Urinary bladder (tissue), 4 donors: ENCODE results near the gene ASRGL1. TPM values are rescaled to one million over a fixed set of nuclear protein-coding genes. Genes with fewer than 3 reads are reported as not detected.

Experiments
- DNase-seq: peaks from one replicate; pipeline ENCODE4 v3.0.0-alpha.2; 2015; ENCODE audit errors: extremely low spot score
- H3K27ac ChIP-seq: one replicate; pipeline ENCODE4 v1.5.1; 2013; ENCODE audit warnings: low read depth, mild to moderate bottlenecking, moderate library complexity
- H3K36me3 ChIP-seq: one replicate; pipeline ENCODE4 v1.6.1; 2013; ENCODE audit warnings: mild to moderate bottlenecking, moderate library complexity; ENCODE audit not compliant: insufficient read depth
- H3K4me1 ChIP-seq: one replicate; pipeline ENCODE4 v1.6.1; 2013; ENCODE audit warnings: mild to moderate bottlenecking, moderate library complexity; ENCODE audit not compliant: insufficient read depth
- H3K4me3 ChIP-seq: one replicate; pipeline ENCODE4 v1.5.1; 2013; ENCODE audit warnings: low read depth, low read length
- WGBS: extraction: QIAGEN DNeasy Blood & Tissue Kit; methylation state at CpG from one replicate; pipeline ENCODE4 v1.1.7; 2013; 5-methylcytosine and 5-hydroxymethylcytosine counted together
- polyA plus RNA-seq: library from polyadenylated mRNA; stranded (reverse); fragments of 200-250 nt; gene quantifications from one replicate; pipeline ENCODE4 v1.2.3, GENCODE V29; 2013
- total RNA-seq: library from RNA; depleted of rRNA; stranded (reverse); fragments of >200 nt; gene quantifications from one replicate; pipeline ENCODE4 v1.2.3, GENCODE V29; 2014
- donor health status: healthy with polysubstance abuse.
- donor health status: healthy.

The ASRGL1 gene
- total and polyA plus RNA-seq, 2 donors, result 5.1 to 7.0 TPM

DNA sequence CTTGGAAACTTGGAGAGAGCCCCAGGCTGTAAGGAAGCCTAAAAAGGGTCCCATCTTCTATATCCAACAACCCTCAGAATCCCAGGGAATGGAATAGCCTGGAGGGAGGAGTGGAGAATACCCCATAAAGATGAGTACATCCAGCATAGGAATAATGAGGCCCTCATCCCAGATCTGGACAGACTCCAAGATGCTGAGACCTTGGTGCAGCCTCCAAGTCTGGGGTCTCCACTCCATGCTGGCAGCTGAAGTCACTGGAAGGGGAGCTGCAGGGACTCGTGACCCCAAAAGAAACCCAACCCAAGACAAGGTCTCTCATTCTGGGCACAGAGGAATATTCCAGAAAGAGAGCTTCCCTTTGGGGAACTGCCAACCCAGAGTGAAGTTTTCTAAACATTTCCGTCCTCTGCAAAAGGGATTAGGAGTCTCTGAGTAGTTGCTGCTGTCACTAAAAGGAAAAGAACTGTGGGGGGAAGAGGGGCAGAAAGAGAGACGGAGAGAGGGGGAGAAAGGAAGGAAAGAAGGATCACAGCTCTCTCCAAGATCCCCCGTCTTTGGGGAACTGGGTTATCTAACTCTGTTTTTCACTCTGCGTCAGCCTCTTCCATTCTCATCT is 82.2 kb downstream of the ASRGL1 start:
- H3K27ac ChIP-seq, result peak overlapping the region; percentile 33
- H3K4me1 ChIP-seq, result no peaks in the 10 kb centered on the region
- peak; percentile 84 for DNase-seq
- no peak overlapping the region for H3K4me3 ChIP-seq
- 20% methylated on average over 5 of the region's 5 CpGs for WGBS
- H3K36me3 ChIP-seq, result no peaks in the 10 kb centered on the region

- Histone ChIP-seq H3K4me3 (no peak overlapping the region), H3K36me3 (no peaks in the 10 kb centered on the region), H3K4me1 (no peaks in the 10 kb centered on the region), H3K27ac (peak overlapping the region; percentile 33)
- 27% methylated on average over 1 of the region's 1 CpG for WGBS
- DNase-seq, result no peak
Measured at GRCh38 chr11:62419943-62420342, 82.7 kb downstream of the ASRGL1 start.

- 96% methylated on average over 3 of the region's 3 CpGs for WGBS
- Histone ChIP-seq H3K4me1 (no peaks in the 10 kb centered on the region), H3K27ac (no peak overlapping the region), H3K36me3 (no peaks in the 10 kb centered on the region), H3K4me3 (no peak overlapping the region)
- no peak for DNase-seq
Measured at GRCh38 chr11:62420882-62421281, 83.6 kb downstream of the ASRGL1 start.

DNA sequence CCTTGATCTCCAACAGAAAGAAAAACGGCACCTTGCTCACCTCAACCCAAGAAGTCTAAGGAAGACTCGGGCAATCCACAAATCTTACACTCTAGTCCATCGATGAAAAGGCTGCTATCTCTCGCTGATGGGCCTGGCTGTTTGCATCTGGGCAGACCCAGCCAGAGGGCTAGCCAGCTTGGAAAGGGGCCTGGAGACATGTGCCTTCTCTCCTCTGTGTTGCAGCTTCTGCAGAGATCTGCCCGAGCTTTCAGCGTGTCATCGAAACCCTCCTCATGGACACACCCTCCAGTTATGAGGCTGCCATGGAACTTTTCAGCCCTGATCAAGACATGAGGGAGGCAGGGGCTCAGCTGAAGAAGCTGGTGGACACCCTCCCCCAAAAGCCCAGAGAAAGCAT is 84.7 kb downstream of the ASRGL1 start:
- Histone ChIP-seq H3K4me3 (no peak overlapping the region), H3K36me3 (no peaks in the 10 kb centered on the region), H3K27ac (no peak overlapping the region), H3K4me1 (no peaks in the 10 kb centered on the region)
- 33% methylated on average over 7 of the region's 7 CpGs for WGBS
- DNase-seq, result no peak

- no peak for DNase-seq
- 85% methylated on average over 4 of the region's 4 CpGs for WGBS
- H3K36me3 ChIP-seq, result no peaks in the 10 kb centered on the region
- H3K27ac ChIP-seq, result no peak overlapping the region
- no peak overlapping the region for H3K4me3 ChIP-seq
- H3K4me1 ChIP-seq, result no peaks in the 10 kb centered on the region
Measured at GRCh38 chr11:62423012-62423411, 85.8 kb downstream of the ASRGL1 start.

GRCh38 chr11:62427630-62428233 is 90.5 kb downstream of the ASRGL1 start:
- no peak for DNase-seq
- H3K4me1 ChIP-seq, result no peaks in the 10 kb centered on the region
- H3K36me3 ChIP-seq, result no peaks in the 10 kb centered on the region
- no peak overlapping the region for H3K4me3 ChIP-seq
- WGBS, result 44% methylated on average over 6 of the region's 6 CpGs
- no peak overlapping the region for H3K27ac ChIP-seq

DNA sequence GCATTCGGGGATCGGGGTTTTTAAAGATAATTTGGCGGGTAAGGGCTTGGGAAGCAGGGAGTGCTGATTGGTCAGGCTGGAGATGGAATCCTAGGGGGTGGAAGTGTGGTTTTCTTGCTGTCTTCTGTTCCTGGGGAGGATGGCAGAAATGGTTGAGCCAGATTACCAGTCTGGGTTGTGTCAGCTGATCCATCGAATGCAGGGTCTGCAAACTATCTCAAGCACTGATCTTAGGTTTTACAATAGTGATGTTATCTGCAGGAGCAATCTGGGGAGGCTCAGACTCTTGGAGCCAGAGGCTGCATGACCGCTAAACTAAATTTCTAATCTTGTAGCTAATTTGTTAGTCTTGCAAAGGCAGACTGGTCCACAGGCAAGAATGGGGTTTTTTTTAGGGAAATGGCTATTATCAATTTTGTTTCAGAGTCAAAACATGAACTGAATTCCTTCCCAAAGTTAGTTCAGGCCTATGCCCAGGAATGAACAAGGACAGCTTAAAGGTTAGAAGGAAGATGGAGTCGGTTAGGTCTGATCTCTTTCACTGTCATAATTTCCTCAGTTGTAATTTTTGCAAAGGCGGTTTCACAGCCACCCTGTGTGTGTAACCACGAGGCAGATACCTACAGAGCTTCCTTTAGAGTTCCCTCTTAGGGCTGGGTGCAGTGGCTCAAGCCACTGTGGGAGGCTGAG is 91.8 kb downstream of the ASRGL1 start:
- no peak for DNase-seq
- WGBS, result 50% methylated on average over 8 of the region's 8 CpGs
- H3K27ac ChIP-seq, result no peak overlapping the region
- no peaks in the 10 kb centered on the region for H3K4me1 ChIP-seq
- no peaks in the 10 kb centered on the region for H3K36me3 ChIP-seq
- no peak overlapping the region for H3K4me3 ChIP-seq

- no peaks in the 10 kb centered on the region for H3K4me1 ChIP-seq
- DNase-seq, result no peak
- no peaks in the 10 kb centered on the region for H3K36me3 ChIP-seq
- H3K27ac ChIP-seq, result no peak overlapping the region
- no peak overlapping the region for H3K4me3 ChIP-seq
- WGBS, result 49% methylated on average over 3 of the region's 3 CpGs
Measured at GRCh38 chr11:62430425-62430824, 93.2 kb downstream of the ASRGL1 start.

GRCh38 chr11:62431171-62431901 is 94.1 kb downstream of the ASRGL1 start:
- 29% methylated on average over 11 of the region's 11 CpGs for WGBS
- no peaks in the 10 kb centered on the region for H3K4me1 ChIP-seq
- no peaks in the 10 kb centered on the region for H3K36me3 ChIP-seq
- H3K4me3 ChIP-seq, result no peak overlapping the region
- no peak overlapping the region for H3K27ac ChIP-seq
- no peak for DNase-seq

DNA sequence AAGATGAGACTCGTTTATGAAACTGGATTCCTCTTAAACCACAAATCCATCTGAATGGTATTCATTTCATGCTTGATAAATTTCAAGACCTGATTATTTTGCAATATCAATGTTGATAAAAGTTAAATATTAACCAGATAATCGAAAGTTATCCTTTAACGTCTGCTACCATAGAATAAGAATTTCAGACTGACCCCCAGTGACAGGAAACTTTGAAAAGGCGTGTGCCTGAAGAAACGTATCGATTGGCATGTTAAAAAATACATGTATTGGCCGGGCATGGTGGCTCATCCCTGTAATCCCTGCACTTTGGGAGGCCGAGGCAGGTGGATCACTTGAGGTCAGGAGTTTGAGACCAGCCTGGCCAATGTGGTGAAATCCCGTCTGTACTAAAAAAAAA is 95.4 kb downstream of the ASRGL1 start:
- Histone ChIP-seq H3K4me1 (no peaks in the 10 kb centered on the region), H3K36me3 (no peaks in the 10 kb centered on the region), H3K4me3 (no peak overlapping the region)

GRCh38 chr11:62433141-62433903 is 96.1 kb downstream of the ASRGL1 start:
- H3K36me3 ChIP-seq, result no peaks in the 10 kb centered on the region
- no peak for DNase-seq
- H3K27ac ChIP-seq, result peak overlapping the region; percentile 49
- no peak overlapping the region for H3K4me3 ChIP-seq
- no peaks in the 10 kb centered on the region for H3K4me1 ChIP-seq
- WGBS, result 35% methylated on average over 16 of the region's 16 CpGs

More for the DNA sequence above, 95.4 kb downstream of the ASRGL1 start:
- no peak overlapping the region for H3K27ac ChIP-seq
- 70% methylated on average over 9 of the region's 9 CpGs for WGBS
- no peak for DNase-seq

- no peaks in the 10 kb centered on the region for H3K36me3 ChIP-seq
- H3K27ac ChIP-seq, result no peak overlapping the region
- no peak for DNase-seq
- WGBS, result 24% methylated on average over 6 of the region's 6 CpGs
- H3K4me3 ChIP-seq, result no peak overlapping the region
- no peaks in the 10 kb centered on the region for H3K4me1 ChIP-seq
Measured at GRCh38 chr11:62433904-62434276, 96.6 kb downstream of the ASRGL1 start.
